ENCODE data around the gene WFDC10A. TPM values are rescaled to one million over a fixed set of nuclear protein-coding genes. Genes with fewer than 3 reads are reported as not detected.
A peak's percentile ranks its signal among the peaks of the same experiment; 100 is the strongest.
"Not testable (repeated sequence)": the region's sequence is repeated elsewhere in the genome, so short reads cannot be mapped to it uniquely, and the experiment has no call there.

WFDC10A gene
- total RNA-seq, 2 donors from 2014 or later = not detected

DNA sequence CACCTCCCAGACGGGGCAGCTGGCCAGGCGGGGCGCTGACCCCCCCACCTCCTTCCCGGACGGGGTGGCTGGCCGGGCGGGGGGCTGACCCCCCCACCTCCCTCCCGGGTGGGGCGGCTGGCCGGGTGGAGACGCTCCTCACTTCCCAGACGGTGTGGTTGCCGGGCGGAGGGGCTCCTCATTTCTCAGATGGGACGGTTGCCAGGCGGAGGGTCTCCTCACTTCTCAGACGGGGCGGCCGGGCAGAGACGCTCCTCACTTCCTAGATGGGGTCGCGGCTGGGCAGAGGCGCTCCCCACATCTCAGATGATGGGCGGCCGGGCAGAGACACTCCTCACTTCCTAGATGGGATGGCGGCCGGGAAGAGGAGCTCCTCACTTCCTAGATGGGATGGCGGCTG, 16.3 kb downstream of the WFDC10A start:
- ATAC-seq; intact Hi-C loops (cut with DNase I): not testable (repeated sequence)
- DNase-seq = peak; percentile 18

DNA sequence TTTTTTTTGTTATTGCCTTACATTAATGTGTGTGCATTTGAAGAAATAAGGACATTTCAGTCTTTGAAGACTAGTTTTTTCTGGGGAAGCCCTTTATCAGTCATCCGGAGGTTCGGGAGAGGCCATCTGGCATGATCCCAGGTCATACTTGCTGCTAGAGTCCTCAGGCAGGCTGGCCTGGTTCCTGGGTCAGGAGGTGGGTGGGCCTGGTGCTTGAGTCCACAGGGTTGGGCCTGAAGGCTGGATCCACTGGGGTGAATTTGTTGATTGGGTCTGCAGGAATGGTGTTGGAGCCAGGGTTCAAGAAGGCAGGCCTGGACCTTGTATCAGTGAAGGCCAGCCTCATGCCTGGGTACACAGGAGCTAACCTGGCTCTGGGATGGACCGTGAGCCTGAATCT, 17.3 kb downstream of the WFDC10A start:
- ATAC-seq = no peak
- intact Hi-C loops (cut with DNase I) = no loop called here

DNA sequence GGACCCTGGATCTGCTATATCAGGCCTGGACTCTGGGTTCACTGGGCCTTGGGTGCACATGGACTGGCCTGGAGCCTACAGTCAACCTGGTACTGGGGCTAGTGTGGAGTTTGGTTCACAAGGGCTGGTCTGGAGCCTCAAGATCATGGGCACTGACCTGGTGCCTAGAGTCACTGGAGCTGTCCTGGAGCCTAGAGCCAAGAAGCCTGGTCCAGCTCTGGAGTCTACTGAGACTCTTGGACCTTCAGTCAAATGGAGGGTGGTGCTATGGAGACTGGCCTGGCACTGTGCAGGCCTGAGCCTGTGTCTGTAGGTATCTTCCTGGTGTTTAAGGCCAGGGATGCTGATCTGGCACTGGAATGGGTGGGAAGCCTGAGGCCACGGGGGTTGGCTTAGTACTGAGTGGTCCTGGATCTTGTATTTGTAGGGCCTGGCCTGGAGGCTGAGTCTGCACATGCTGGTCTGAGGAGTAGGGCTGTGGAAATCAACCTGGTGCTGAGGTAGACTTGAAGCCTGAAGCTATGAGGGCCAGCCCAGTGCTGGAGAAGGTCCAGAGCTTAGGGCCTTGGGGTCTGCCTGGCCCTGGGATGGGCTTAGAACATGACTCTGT, 18.0 kb downstream of the WFDC10A start:
- DNase-seq = no peak
- no peak for ATAC-seq
- intact Hi-C loops (cut with DNase I) = no loop called here

More for the DNA sequence above, 17.3 kb downstream of the WFDC10A start:
- no peak for DNase-seq

DNA sequence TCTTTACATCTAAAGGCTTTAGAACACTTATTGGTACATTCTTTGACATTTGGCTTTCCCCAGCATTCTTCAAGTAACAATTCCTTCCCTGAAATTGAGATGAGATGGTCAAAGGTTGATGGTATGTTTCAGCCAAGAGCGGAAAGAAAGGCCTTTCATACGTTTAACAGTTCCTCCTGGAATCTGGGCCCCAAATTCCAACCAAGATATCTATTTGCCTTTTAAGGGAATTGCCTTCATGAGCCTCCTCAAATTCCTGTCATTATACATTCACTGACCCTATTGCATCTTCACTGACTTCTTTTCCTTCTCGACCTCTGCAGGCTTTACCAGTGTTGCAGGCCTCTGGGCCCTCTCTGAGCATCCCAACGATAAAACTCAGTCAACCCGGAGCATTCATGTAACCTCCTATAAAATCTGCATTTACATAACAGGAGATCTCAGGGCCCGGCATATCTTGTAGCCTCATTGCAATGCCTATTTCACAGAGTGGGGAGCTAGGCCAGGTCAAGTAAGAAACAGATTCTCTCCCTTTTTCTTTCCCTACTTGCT, 19.8 kb downstream of the WFDC10A start:
- intact Hi-C loops (cut with DNase I) = no loop called here
- ATAC-seq = no peak
- no peak for DNase-seq

DNA sequence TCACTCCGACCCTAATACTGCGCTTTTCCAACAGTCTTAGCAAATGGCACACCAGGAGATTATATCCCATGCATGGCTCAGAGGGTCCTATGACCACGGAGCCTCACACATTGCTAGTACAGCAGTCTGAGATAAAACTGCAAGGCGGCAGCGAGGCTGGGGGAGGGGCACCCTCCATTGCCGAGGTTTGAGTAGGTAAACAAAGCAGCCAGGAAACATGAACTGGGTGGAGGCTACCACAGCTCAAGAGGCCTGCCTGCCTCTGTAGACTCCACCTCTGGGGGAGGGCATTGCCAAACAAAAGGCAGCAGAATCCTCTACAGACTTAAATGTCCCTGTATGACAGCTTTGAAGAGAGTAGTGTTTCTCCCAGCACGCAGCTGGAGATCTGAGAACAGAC, 22.2 kb downstream of the WFDC10A start:
- intact Hi-C loops (cut with DNase I); ATAC-seq; DNase-seq: not testable (repeated sequence)

DNA sequence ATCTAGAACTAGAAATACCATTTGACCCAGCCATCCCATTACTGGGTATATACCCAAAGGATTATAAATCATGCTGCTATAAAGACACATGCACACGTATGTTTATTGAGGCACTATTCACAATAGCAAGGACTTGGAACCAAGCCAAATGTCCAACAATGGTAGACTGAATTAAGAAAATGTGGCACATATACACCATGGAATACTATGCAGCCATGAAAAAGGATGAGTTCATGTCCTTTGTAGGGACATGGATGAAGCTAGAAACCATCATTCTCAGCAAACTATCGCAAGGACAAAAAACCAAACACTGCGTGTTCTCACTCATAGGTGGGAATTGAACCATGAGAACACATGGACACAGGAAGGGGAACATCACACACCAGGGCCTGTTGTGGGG, 27.5 kb downstream of the WFDC10A start:
- DNase-seq; intact Hi-C loops (cut with DNase I); ATAC-seq: not testable (repeated sequence)

DNA sequence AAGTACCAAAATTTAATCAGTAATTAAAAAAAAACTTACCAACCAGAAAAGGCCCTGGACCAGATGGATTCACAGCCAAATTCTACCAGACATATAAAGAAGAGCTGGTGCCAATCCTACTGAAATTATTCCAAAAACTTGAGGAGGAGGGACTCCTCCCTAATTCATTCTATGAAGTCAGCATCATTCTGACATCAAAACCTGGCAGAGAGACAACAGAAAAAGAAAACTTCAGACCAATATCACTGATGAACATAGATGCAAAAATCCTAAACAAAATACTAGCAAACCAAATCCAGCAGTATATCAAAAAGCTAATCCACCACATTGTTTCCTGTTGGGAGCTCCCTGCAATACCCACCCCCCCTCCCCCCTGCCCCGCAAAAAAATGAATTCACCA, 40.6 kb downstream of the WFDC10A start, which contains the start of gene WFDC11:
Gene WFDC11, minus strand, starts transcription at position 101 of the 400 bp plus-strand sequence. CDS start 19,639 bp downstream, outside the sequence.
- intact Hi-C loops (cut with DNase I) = no loop called here
- ATAC-seq (no peak), DNase-seq (no peak)

DNA sequence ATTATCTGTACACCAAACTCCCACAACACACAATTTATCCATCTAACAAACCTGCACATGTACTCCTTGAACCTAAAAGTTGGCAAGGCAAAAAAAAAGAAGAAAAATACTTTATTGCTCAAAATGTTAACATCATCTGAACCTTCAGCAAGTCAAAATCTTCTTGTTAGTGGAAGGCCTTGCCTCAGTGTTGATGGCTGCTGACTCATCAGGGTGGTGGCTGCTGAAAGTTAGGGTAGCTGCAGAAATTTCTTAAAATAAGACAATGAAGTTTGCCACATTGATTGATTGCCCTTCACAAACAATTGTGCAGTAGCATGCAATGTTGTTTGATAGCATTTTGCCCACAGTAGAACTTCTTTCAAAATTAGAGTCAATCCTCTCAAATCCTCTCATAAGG, 43.2 kb downstream of the WFDC10A start:
- ATAC-seq = no peak

DNA sequence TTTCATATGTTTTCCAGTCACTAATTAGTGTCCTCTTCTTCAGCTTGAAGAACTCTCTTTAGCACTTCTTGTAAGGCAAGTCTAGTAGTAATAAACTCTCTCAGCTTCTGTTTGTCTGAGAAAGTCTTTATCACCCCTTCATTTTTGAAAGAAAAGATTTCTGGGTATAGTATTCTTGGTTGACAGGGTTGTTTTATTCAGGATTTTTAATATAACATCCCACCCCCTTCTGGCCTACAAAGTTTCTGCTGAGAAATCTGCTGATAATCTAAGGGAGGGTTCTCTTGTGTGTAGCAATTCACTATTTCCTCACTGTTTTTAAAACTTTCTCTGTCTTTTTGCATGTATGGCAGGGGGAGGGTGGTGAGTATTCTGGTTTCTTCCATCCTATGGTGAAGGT, 50.1 kb downstream of the WFDC10A start:
- DNase-seq = no peak
- ATAC-seq = no peak
- intact Hi-C loops (cut with DNase I) = no loop called here

More for the DNA sequence above, 43.2 kb downstream of the WFDC10A start:
- DNase-seq = no peak
- intact Hi-C loops (cut with DNase I) = no loop called here

Other genes with a start within 250 kb of the WFDC10A start
- gene DBNDD2, start 221.4 kb upstream of the WFDC10A start, total RNA-seq = 100 to 1,000 TPM; 177 to 200 TPM
- 100 to 1,000 TPM; 104 to 129 TPM for gene PIGT, start 213.6 kb upstream of the WFDC10A start, total RNA-seq
- 1 to 10 TPM in 1 of 2 donors, under 1 TPM in 1; 0.52 to 6.9 TPM for gene WFDC2, start 160.0 kb upstream of the WFDC10A start, total RNA-seq
- gene SPINT3, start 114.1 kb upstream of the WFDC10A start, total RNA-seq = not detected
- gene WFDC6, start 90.3 kb upstream of the WFDC10A start, total RNA-seq = not detected
- gene EPPIN, start 82.3 kb upstream of the WFDC10A start, total RNA-seq = under 1 TPM in 1 of 2 donors, not detected in 1; 0.68 TPM
- gene WFDC8, start 50.5 kb upstream of the WFDC10A start, total RNA-seq = not detected
- not detected for gene WFDC9, start 1.5 kb downstream of the WFDC10A start, total RNA-seq
- gene WFDC11, start 40.5 kb downstream of the WFDC10A start, total RNA-seq = not detected
- gene WFDC13, start 72.3 kb downstream of the WFDC10A start, total RNA-seq = not detected
- not detected for gene WFDC10B, start 75.3 kb downstream of the WFDC10A start, total RNA-seq
- gene SPINT4, start 92.6 kb downstream of the WFDC10A start, total RNA-seq = not detected
- under 1 TPM in 1 of 2 donors, not detected in 1; 0.39 TPM for gene WFDC3, start 162.1 kb downstream of the WFDC10A start, total RNA-seq
- gene DNTTIP1, start 162.2 kb downstream of the WFDC10A start, total RNA-seq = 10 to 100 TPM; 18.2 to 18.9 TPM
- 1 to 10 TPM in 1 of 2 donors, under 1 TPM in 1; 0.73 to 1.6 TPM for gene UBE2C, start 182.9 kb downstream of the WFDC10A start, total RNA-seq
- gene TNNC2, start 197.6 kb downstream of the WFDC10A start, total RNA-seq = under 1 TPM in 1 of 2 donors, not detected in 1; 0.32 TPM
- 10 to 100 TPM; 23.2 to 30.2 TPM for gene SNX21, start 204.1 kb downstream of the WFDC10A start, total RNA-seq
- 10 to 100 TPM; 20.2 to 21.4 TPM for gene ACOT8, start 227.7 kb downstream of the WFDC10A start, total RNA-seq
- gene ZSWIM3, start 227.9 kb downstream of the WFDC10A start, total RNA-seq = 1 to 10 TPM; 1.7 to 2.5 TPM